Prostate gland (tissue), 2 donors: ENCODE data around the gene NDUFA3. TPM values are rescaled to one million over a fixed set of nuclear protein-coding genes. Genes with fewer than 3 reads are reported as not detected.

Experiments used
- DNase-seq: peaks from one replicate; pipeline ENCODE4 v3.0.0-alpha.2; 2019; ENCODE audit warnings: low spot score
- H3K27ac ChIP-seq, 2 donors: fragments of 200-600 bp; sonication (generic); 2 replicates each; pipeline ENCODE4 v1.5.1; 2017 to 2019
- H3K27me3 ChIP-seq: fragments of 200-600 bp; sonication (generic); replicated peaks from 2 replicates; pipeline ENCODE4 v1.5.1; 2019; ENCODE audit not compliant: insufficient read depth
- H3K36me3 ChIP-seq, 2 donors: fragments of 200-600 bp; sonication (generic); 1 replicate in 1 of 2; 2 replicates in 1 of 2; pipeline versions ENCODE4 v1.5.1 to v1.8.1; 2017 to 2019
- H3K4me1 ChIP-seq: fragments of 200-600 bp; sonication (generic); replicated peaks from 2 replicates; pipeline ENCODE4 v1.5.1; 2019
- H3K4me3 ChIP-seq, 2 donors: fragments of 200-600 bp; sonication (generic); 2 replicates each; pipeline ENCODE4 v1.5.1; 2017 to 2019
- H3K9me3 ChIP-seq: fragments of 200-600 bp; sonication (generic); 2 replicates; pipeline ENCODE4 v1.5.1; 2017
- CTCF ChIP-seq, 4 experiments: fragments of 200-600 bp in 2 of 4; fragments of 450-650 bp in 2 of 4; sonication (generic) in 2 of 4; IDR thresholded peaks; 1 replicate in 3 of 4; 2 replicates in 1 of 4; pipeline ENCODE4 v1.5.1; 2016 to 2019; ENCODE audit warnings: antibody characterized with exemption in 4 of 4, mild to moderate bottlenecking in 2 of 4, moderate library complexity in 2 of 4
- POLR2A ChIP-seq: fragments of 450-650 bp; IDR thresholded peaks from one replicate; pipeline ENCODE4 v1.6.1; 2016; ENCODE audit warnings: antibody characterized with exemption, mild to moderate bottlenecking
- POLR2AphosphoS5 ChIP-seq: sonication (generic); formaldehyde crosslinking; IDR thresholded peaks from one replicate; pipeline ENCODE4 v1.6.1; 2017; ENCODE audit warnings: antibody characterized with exemption
- WGBS: methylation state at CpG from one replicate; pipeline ENCODE4 v1.1.5; 2018; 5-methylcytosine and 5-hydroxymethylcytosine counted together
- intact Hi-C: fragments of 100-400 bp; cut with DNase I; formaldehyde crosslinking; loops from one replicate; pipeline ENCODE4 v1.14.2; 2022
- total RNA-seq, 2 donors: library from RNA; depleted of rRNA; stranded (reverse); fragments of >200 nt; gene quantifications; one replicate each; pipeline ENCODE4 v1.1.0, GENCODE V29; 2016

The NDUFA3 gene
- total RNA-seq, 2 donors from 2014 or later, result 39.4 to 48.5 TPM

DNA sequence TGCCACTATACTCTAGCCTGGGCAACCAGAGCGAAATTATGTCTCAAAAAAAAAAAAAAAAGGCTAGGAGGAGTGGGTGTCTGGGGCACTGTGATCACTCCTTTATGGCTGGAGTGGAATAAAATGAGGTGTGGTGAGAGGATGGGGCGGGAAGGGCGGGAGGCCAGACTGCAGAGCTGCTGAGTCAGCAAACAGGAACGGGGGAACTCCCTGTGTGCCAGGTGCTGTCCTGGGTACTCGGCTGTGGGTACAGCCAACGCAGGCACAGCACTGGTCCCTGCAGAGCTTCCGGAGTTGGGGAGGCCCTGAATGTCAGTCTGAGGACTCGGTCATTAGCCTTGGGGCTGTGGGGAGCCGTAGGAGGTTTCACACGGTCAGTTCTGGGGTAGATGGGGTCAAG is 18.6 kb downstream of the NDUFA3 start:
- no peaks in the 10 kb centered on the region for H3K9me3 ChIP-seq
- H3K27ac ChIP-seq, result no peak overlapping the region
- H3K4me1 ChIP-seq, result peaks cover 7% of the 10 kb centered on the region
- intact Hi-C loops, result no loop called here
- no peak for TF ChIP-seq POLR2AphosphoS5
- TF ChIP-seq CTCF (IDR thresholded peaks at IDR 0.05), result no peak
- TF ChIP-seq POLR2A, result no peak
- no peak for DNase-seq
- H3K27me3 ChIP-seq, result no peaks in the 10 kb centered on the region
- 90% methylated on average over 10 of the region's 10 CpGs for WGBS
- H3K4me3 ChIP-seq, result no peak overlapping the region
- peaks cover 14 to 23% of the 10 kb centered on the region in 2 donors for H3K36me3 ChIP-seq

DNA sequence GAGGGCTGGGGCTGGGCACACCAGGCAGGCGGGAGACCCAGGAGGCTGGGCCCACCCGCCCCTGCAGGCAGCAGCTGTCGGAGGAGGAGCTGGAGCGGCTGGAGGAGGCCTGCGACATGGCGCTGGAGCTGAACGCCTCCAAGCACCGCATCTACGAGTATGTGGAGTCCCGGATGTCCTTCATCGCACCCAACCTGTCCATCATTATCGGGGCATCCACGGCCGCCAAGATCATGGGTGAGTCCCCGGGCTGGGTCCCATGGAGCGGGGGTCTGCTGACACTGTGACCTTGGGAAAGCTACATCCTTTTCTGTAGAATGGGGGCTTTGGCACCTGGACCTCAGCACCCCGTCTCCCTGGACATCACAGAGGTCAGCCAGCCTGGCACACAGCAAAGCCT is 21.0 kb downstream of the NDUFA3 start:
- Histone ChIP-seq H3K4me1 (no peaks in the 10 kb centered on the region), H3K27me3 (no peaks in the 10 kb centered on the region), H3K9me3 (no peaks in the 10 kb centered on the region), H3K36me3 (peaks cover 22 to 28% of the 10 kb centered on the region in 2 donors), H3K4me3 (no peak overlapping the region), H3K27ac (no peak overlapping the region)
- WGBS, result 96% methylated on average over 16 of the region's 17 CpGs
- intact Hi-C loops, result no loop called here
- TF ChIP-seq POLR2A, result no peak
- TF ChIP-seq CTCF (IDR thresholded peaks at IDR 0.05), result no peak
- TF ChIP-seq POLR2AphosphoS5, result no peak
- DNase-seq, result no peak

DNA sequence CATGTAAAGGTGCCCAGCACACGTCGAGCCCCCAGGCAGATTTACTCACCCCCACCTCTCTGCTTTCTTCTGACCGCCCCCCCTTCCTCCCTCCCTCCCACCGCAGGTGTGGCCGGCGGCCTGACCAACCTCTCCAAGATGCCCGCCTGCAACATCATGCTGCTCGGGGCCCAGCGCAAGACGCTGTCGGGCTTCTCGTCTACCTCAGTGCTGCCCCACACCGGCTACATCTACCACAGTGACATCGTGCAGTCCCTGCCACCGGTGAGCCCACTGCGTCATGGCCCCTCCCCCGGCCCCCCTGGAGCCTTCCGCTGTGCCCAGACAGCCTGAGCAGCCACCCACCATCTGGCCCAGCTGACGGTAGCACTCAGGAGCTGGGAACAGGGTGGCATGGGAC is 21.7 kb downstream of the NDUFA3 start:
- no peak for TF ChIP-seq POLR2AphosphoS5
- no peak for TF ChIP-seq POLR2A
- no peak for TF ChIP-seq CTCF (IDR thresholded peaks at IDR 0.05)
- 90% methylated on average over 19 of the region's 19 CpGs for WGBS
- intact Hi-C loops, result no loop called here

DNA sequence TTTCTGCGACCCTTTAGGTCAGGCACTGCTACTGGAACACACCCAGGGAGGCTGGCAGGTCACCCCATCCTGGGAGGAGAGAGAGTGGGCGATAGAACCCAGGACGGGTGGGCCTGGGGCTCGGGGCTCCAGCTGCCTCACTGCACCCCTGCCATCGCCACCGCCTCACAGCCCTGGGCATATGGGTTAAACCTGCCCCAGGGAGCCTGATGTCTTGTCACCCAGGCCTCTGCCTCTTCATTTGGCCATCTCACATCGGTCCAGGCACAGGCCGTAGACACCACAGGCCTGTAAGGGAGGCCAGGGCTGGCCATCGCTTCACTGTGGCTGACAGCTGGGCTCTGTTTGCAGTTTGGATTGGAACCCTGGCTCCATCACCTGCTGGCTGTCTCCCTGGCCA is 23.1 kb downstream of the NDUFA3 start:
- peaks cover 28 to 30% of the 10 kb centered on the region in 2 donors for H3K36me3 ChIP-seq
- TF ChIP-seq POLR2A (no peak), POLR2AphosphoS5 (no peak), CTCF (IDR thresholded peaks at IDR 0.05) (no peak)

More for the DNA sequence above, 21.7 kb downstream of the NDUFA3 start:
- Histone ChIP-seq H3K4me3 (no peak overlapping the region), H3K27ac (no peak overlapping the region), H3K4me1 (no peaks in the 10 kb centered on the region), H3K9me3 (no peaks in the 10 kb centered on the region), H3K27me3 (no peaks in the 10 kb centered on the region), H3K36me3 (peaks cover 25 to 28% of the 10 kb centered on the region in 2 donors)
- no peak for DNase-seq

DNA sequence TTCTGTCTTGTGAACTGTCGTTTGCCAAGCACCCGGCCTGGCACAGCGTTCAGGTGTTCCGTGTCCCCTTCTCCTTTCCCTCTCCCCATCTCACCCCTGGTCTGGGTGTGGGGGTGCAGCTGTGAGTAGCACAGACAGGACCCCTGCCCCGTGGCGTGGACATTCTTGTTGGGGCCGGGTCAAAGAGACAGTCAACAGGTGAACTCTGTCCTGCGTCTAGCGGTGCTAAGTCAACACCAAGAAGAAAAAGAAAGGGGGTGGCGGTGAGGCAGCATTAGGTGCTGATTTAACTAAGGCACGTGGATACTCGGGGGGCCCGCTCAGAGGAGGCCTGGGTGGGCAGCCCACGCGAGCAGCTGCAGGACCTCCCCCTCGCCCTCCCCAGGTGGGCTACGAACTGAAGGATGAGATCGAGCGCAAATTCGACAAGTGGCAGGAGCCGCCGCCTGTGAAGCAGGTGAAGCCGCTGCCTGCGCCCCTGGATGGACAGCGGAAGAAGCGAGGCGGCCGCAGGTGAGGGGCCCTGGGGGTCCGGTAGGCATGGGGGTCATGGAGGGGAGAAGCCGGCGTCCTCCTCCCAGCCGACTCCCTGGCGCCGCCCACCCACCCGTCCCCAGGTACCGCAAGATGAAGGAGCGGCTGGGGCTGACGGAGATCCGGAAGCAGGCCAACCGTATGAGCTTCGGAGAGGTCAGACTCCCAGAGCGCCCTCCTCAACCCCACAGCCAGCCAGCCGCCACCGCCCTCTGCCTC is 25.2 kb downstream of the NDUFA3 start:
- TF ChIP-seq POLR2A (no peak), POLR2AphosphoS5 (no peak), CTCF (IDR thresholded peaks at IDR 0.05) (no peak)
- intact Hi-C loops, result no loop called here
- no peak overlapping the region for H3K27ac ChIP-seq
- no peaks in the 10 kb centered on the region for H3K9me3 ChIP-seq
- no peak overlapping the region for H3K4me3 ChIP-seq
- H3K27me3 ChIP-seq, result no peaks in the 10 kb centered on the region
- 92% methylated on average over 44 of the region's 44 CpGs for WGBS
- no peaks in the 10 kb centered on the region for H3K4me1 ChIP-seq
- DNase-seq, result no peak
- peaks cover 29 to 30% of the 10 kb centered on the region in 2 donors for H3K36me3 ChIP-seq

More for the DNA sequence above, 23.1 kb downstream of the NDUFA3 start:
- H3K4me1 ChIP-seq, result no peaks in the 10 kb centered on the region
- no peak for DNase-seq
- H3K27ac ChIP-seq, result no peak overlapping the region
- no peaks in the 10 kb centered on the region for H3K9me3 ChIP-seq
- 91% methylated on average over 9 of the region's 9 CpGs for WGBS
- no peak overlapping the region for H3K4me3 ChIP-seq
- H3K27me3 ChIP-seq, result no peaks in the 10 kb centered on the region
- intact Hi-C loops, result no loop called here
